ENCODE data around the gene GAA. TPM values are rescaled to one million over a fixed set of nuclear protein-coding genes. Genes with fewer than 3 reads are reported as not detected.

GAA gene
- total RNA-seq, 1 donor from 2014 or later, result 38.4 TPM

- Mint-ChIP-seq H3K36me3 (ENCODE audit: low read depth) (no peaks in the 10 kb centered on the region), H3K4me3 (no peak overlapping the region), H3K4me1 (peaks cover 20% of the 10 kb centered on the region), H3K9me3 (no peaks in the 10 kb centered on the region), H3K27ac (ENCODE audit: unreplicated experiment) (no peak overlapping the region), H3K27me3 (ENCODE audit: low read depth) (no peaks in the 10 kb centered on the region)
- DNase-seq (ENCODE audit: low read depth, low spot score), result no peak
- no peak for TF ChIP-seq CTCF (conservative IDR thresholded peaks at IDR 0.05)
Observed at GRCh38 chr17:80067393-80067986, 33.9 kb upstream of the GAA start.

GRCh38 chr17:80068301-80069222 lies 32.8 kb upstream of the GAA start:
- no peak for TF ChIP-seq CTCF (conservative IDR thresholded peaks at IDR 0.05)
- no peaks in the 10 kb centered on the region for H3K9me3 Mint-ChIP-seq
- H3K27ac Mint-ChIP-seq (ENCODE audit: unreplicated experiment), result peak overlapping the region; percentile 86
- H3K4me1 Mint-ChIP-seq, result peaks cover 19% of the 10 kb centered on the region
- no peaks in the 10 kb centered on the region for H3K27me3 Mint-ChIP-seq (ENCODE audit: low read depth)
- H3K4me3 Mint-ChIP-seq, result no peak overlapping the region
- no peak for DNase-seq (ENCODE audit: low read depth, low spot score)
- no peaks in the 10 kb centered on the region for H3K36me3 Mint-ChIP-seq (ENCODE audit: low read depth)

DNA sequence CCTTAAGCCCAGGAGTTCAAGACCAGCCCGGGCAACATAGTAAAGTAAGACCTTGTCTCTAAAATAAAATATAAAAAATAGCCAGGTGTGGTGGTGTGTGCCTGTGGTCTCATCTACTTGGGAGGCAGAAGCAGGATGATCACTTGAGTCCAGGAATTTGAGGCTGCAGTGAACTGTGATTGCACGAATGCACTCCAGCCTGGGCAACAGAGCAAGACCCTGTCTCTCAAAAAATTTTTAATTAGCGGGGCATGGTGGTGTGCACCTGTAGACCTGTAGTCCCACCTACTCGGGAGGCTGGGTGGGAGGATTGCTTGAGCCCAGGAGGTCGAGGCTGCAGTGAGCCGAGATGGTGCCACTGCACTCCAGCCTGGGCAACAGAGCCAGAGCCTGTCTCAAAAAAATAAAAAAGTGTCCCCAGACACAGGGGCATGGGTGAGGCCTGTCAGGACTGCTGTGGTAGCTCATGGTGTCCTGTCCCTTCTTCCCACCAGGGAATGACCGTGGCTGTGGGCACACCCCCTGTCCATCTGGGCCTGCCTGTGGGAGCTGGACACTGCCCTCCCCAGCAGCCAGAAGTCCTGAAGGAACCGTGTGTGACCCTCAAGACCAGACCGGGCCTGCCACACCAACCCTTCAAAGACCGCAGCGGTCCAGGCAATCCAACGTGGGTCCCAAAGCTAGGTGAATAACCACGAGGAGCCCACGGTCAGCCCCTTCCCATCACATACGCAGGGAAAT lies 30.8 kb upstream of the GAA start:
- H3K4me1 Mint-ChIP-seq, result peaks cover 16% of the 10 kb centered on the region
- H3K9me3 Mint-ChIP-seq, result no peaks in the 10 kb centered on the region
- H3K36me3 Mint-ChIP-seq (ENCODE audit: low read depth), result no peaks in the 10 kb centered on the region
- H3K27ac Mint-ChIP-seq (ENCODE audit: unreplicated experiment), result no peak overlapping the region
- TF ChIP-seq CTCF (conservative IDR thresholded peaks at IDR 0.05), result no peak
- H3K27me3 Mint-ChIP-seq (ENCODE audit: low read depth), result no peaks in the 10 kb centered on the region
- no peak for DNase-seq (ENCODE audit: low read depth, low spot score)
- no peak overlapping the region for H3K4me3 Mint-ChIP-seq

DNA sequence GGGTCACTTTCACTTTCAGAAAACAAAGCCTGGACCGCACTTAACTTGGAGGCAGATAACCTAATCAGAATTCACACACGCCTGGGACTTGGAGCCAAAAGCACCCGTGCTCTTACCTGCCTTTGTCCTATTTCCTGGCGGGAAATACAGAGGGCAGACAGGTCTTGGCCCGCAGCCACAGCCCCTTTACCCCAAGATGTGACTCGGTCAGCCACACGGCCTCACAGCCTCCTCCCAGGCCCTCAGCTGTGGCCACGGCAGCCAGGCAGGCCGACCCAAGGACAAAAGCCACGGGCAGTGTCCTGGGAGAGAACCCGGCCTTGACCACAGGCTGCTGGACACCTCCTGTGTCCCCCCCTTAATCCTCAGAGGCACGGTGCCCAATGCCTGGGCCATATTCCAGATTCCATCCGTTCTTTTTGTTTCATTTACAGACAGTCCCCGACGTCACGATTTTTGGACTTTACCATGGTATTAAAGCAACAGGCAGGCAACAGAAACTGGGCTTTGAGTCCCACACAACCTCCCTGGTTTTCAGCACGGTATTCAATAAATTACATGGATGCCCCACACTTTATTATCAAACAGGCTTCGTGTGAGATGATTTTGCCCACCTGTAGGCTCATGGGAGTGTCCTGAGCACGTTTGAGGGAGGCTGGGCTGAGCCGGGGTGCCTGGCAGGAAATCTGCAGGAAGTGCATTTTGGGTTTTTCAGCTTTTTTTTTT lies 30.1 kb upstream of the GAA start:
- Mint-ChIP-seq H3K36me3 (ENCODE audit: low read depth) (no peaks in the 10 kb centered on the region), H3K4me3 (no peak overlapping the region), H3K27me3 (ENCODE audit: low read depth) (no peaks in the 10 kb centered on the region), H3K9me3 (no peaks in the 10 kb centered on the region), H3K4me1 (peaks cover 16% of the 10 kb centered on the region), H3K27ac (ENCODE audit: unreplicated experiment) (no peak overlapping the region)
- TF ChIP-seq CTCF (conservative IDR thresholded peaks at IDR 0.05), result no peak
- no peak for DNase-seq (ENCODE audit: low read depth, low spot score)

- H3K36me3 Mint-ChIP-seq (ENCODE audit: low read depth), result no peaks in the 10 kb centered on the region
- TF ChIP-seq CTCF (conservative IDR thresholded peaks at IDR 0.05), result no peak
- H3K4me3 Mint-ChIP-seq, result no peak overlapping the region
Observed at GRCh38 chr17:80072410-80072809, 29.0 kb upstream of the GAA start.

More at GRCh38 chr17:80072410-80072809, 29.0 kb upstream of the GAA start:
- no peaks in the 10 kb centered on the region for H3K27me3 Mint-ChIP-seq (ENCODE audit: low read depth)
- DNase-seq (ENCODE audit: low read depth, low spot score), result no peak
- H3K9me3 Mint-ChIP-seq, result no peaks in the 10 kb centered on the region
- H3K4me1 Mint-ChIP-seq, result peaks cover 16% of the 10 kb centered on the region
- no peak overlapping the region for H3K27ac Mint-ChIP-seq (ENCODE audit: unreplicated experiment)

Data from neural crest cell (in vitro differentiated cells).